Type B pancreatic cell (in vitro differentiated cells): ENCODE results near the gene POP5. TPM values are rescaled to one million over a fixed set of nuclear protein-coding genes. Genes with fewer than 3 reads are reported as not detected.

Source experiments
- DNase-seq: peaks from one replicate; pipeline ENCODE4 v3.0.0; 2021; ENCODE audit warnings: mixed read lengths; ENCODE audit not compliant: unreplicated experiment; ENCODE audit errors: extremely low spot score
- H3K27ac Mint-ChIP-seq: 2 replicates; pipeline ENCODE4 v1.8.0; 2021; ENCODE audit warnings: mild to moderate bottlenecking, mixed read lengths
- H3K27me3 Mint-ChIP-seq: 2 replicates; pipeline ENCODE4 v1.8.0; 2021; ENCODE audit warnings: mixed read lengths
- H3K36me3 Mint-ChIP-seq: 2 replicates; pipeline ENCODE4 v1.8.0; 2021; ENCODE audit warnings: mixed read lengths
- H3K4me1 Mint-ChIP-seq: one replicate; pipeline ENCODE4 v1.8.0; 2021; ENCODE audit warnings: mixed read lengths; ENCODE audit not compliant: unreplicated experiment
- H3K4me3 Mint-ChIP-seq: 2 replicates; pipeline ENCODE4 v1.8.0; 2021; ENCODE audit warnings: mild to moderate bottlenecking, mixed read lengths
- H3K9me3 Mint-ChIP-seq: 2 replicates; pipeline ENCODE4 v1.8.0; 2021; ENCODE audit warnings: mixed read lengths
- CTCF ChIP-seq: fragments of 200-600 bp; sonication (generic); conservative IDR thresholded peaks from 2 replicates; pipeline ENCODE4 v1.5.0; 2021; ENCODE audit warnings: antibody characterized with exemption, mild to moderate bottlenecking
- total RNA-seq: library from RNA; stranded (reverse); gene quantifications from 2 replicates; pipeline ENCODE4 v1.2.1, GENCODE V29; 2021; ENCODE audit warnings: low replicate concordance

POP5 gene
- total RNA-seq, 1 donor from 2014 or later = 55.2 TPM

GRCh38 chr12:120584343-120585149 lies 3.3 kb upstream of the POP5 start:
- Mint-ChIP-seq H3K9me3 (no peaks in the 10 kb centered on the region), H3K27me3 (peaks cover 42% of the 10 kb centered on the region), H3K36me3 (no peaks in the 10 kb centered on the region), H3K27ac (no peak overlapping the region), H3K4me3 (peak overlapping the region; percentile 77), H3K4me1 (peaks cover 18% of the 10 kb centered on the region)
- DNase-seq = no peak
- peak; percentile 42 for TF ChIP-seq CTCF

GRCh38 chr12:120583478-120584030 lies 2.4 kb upstream of the POP5 start:
- peak overlapping the region; percentile 78 for H3K4me3 Mint-ChIP-seq
- H3K4me1 Mint-ChIP-seq = peaks cover 18% of the 10 kb centered on the region
- H3K27ac Mint-ChIP-seq = peak overlapping the region; percentile 52
- TF ChIP-seq CTCF = peak; percentile 94
- H3K27me3 Mint-ChIP-seq = peaks cover 42% of the 10 kb centered on the region
- DNase-seq = peak; percentile 80
- no peaks in the 10 kb centered on the region for H3K36me3 Mint-ChIP-seq
- H3K9me3 Mint-ChIP-seq = no peaks in the 10 kb centered on the region

GRCh38 chr12:120581998-120582397 lies 796 bp upstream of the POP5 start:
- TF ChIP-seq CTCF = no peak
- no peak for DNase-seq
- peak overlapping the region; percentile 93 for H3K27ac Mint-ChIP-seq
- peaks cover 38% of the 10 kb centered on the region for H3K27me3 Mint-ChIP-seq
- H3K9me3 Mint-ChIP-seq = no peaks in the 10 kb centered on the region
- peak overlapping the region; percentile 98 for H3K4me3 Mint-ChIP-seq
- peaks cover 5% of the 10 kb centered on the region for H3K36me3 Mint-ChIP-seq
- H3K4me1 Mint-ChIP-seq = peaks cover 18% of the 10 kb centered on the region

- H3K4me1 Mint-ChIP-seq = peaks cover 18% of the 10 kb centered on the region
- no peaks in the 10 kb centered on the region for H3K9me3 Mint-ChIP-seq
- peaks cover 15% of the 10 kb centered on the region for H3K27me3 Mint-ChIP-seq
- H3K4me3 Mint-ChIP-seq = peak overlapping the region; percentile 98
- H3K36me3 Mint-ChIP-seq = peaks cover 5% of the 10 kb centered on the region
- no peak for DNase-seq
- H3K27ac Mint-ChIP-seq = no peak overlapping the region
- no peak for TF ChIP-seq CTCF
Observed at GRCh38 chr12:120579179-120579578, 2.0 kb downstream of the POP5 start.

GRCh38 chr12:120574106-120574505 lies 7.1 kb downstream of the POP5 start:
- no peak for DNase-seq
- Mint-ChIP-seq H3K9me3 (no peaks in the 10 kb centered on the region), H3K4me3 (no peak overlapping the region), H3K4me1 (no peaks in the 10 kb centered on the region), H3K36me3 (peaks cover 30% of the 10 kb centered on the region), H3K27ac (no peak overlapping the region), H3K27me3 (no peaks in the 10 kb centered on the region)
- TF ChIP-seq CTCF = no peak
